GM12878 (cell line): ENCODE results near the gene ZNF782. TPM values are rescaled to one million over a fixed set of nuclear protein-coding genes. Genes with fewer than 3 reads are reported as not detected.

Experiments used
- ATAC-seq: fragments of 200-7000 bp; cut with Tn5 transposase; 3 replicates; pipeline ENCODE4 v1.9.1; 2020; ENCODE audit warnings: mild to moderate bottlenecking, moderate library complexity
- BruUV-seq: library from RNA; stranded (reverse); fragments of 400-500 nt; replicated peaks from 2 replicates; lab custom pipeline; 2021; lab: Mats Ljungman, UMichigan
- CTCF ChIA-PET: fragments of 300-600 bp; sonication (Branson Sonifier 250); formaldehyde crosslinking; extraction: SDS; loops from one replicate; lab custom pipeline; 2021; ENCODE audit warnings: inconsistent platforms; lab: Yijun Ruan, JAX
- POLR2A ChIA-PET: fragments of 350-600 bp; formaldehyde crosslinking; extraction: SDS; loops from one replicate; lab custom pipeline; 2021; ENCODE audit warnings: inconsistent platforms; lab: Charles Lee
- RAD21 ChIA-PET: fragments of 300-600 bp; sonication (Branson Sonifier 250); formaldehyde crosslinking; loops from one replicate; lab custom pipeline; 2023; ENCODE audit warnings: antibody characterized with exemption; ENCODE audit not compliant: unreplicated experiment; lab: Charles Lee
- SMC1A ChIA-PET: fragments of 300-600 bp; sonication (Branson Sonifier 250); formaldehyde crosslinking; loops from one replicate; lab custom pipeline; 2023; ENCODE audit not compliant: unreplicated experiment, uncharacterized antibody; lab: Charles Lee
- DNase-seq: peaks from one replicate; pipeline ENCODE4 v3.0.0-alpha.2; 2011; ENCODE audit warnings: low read depth, low spot score
- FAIRE-seq: peaks from 3 replicates; lab custom pipeline; 2011; peaks lifted over from hg19 to GRCh38; lab: Jason Lieb, UNC
- H2AFZ ChIP-seq: 2 replicates; pipeline ENCODE4 v1.6.0; 2011; ENCODE audit warnings: low read depth, low read length, control low read depth; ENCODE audit not compliant: control insufficient read depth
- H3K27ac ChIP-seq: 2 replicates; pipeline ENCODE4 v1.5.1; 2011; ENCODE audit warnings: control low read depth; ENCODE audit not compliant: control insufficient read depth, insufficient read depth
- H3K27me3 ChIP-seq, 2 experiments: replicated peaks in 1 of 2; 2 replicates each; pipeline versions ENCODE4 v1.6.0 to v1.6.1; 2011; ENCODE audit warnings: low read length in 1 of 2; ENCODE audit not compliant: control insufficient read depth in 2 of 2, insufficient read depth in 2 of 2
- H3K36me3 ChIP-seq, 2 experiments: 2 replicates each; pipeline ENCODE4 v1.5.1; 2011; ENCODE audit warnings: low read length in 1 of 2; ENCODE audit not compliant: control insufficient read depth in 2 of 2, insufficient read depth in 2 of 2
- H3K4me1 ChIP-seq: 2 replicates; pipeline ENCODE4 v1.6.1; 2011; ENCODE audit warnings: mild to moderate bottlenecking, low read length, moderate library complexity, mixed read lengths; ENCODE audit not compliant: control insufficient read depth, insufficient read depth
- H3K4me2 ChIP-seq: 2 replicates; pipeline ENCODE4 v1.6.0; 2011; ENCODE audit warnings: control low read depth; ENCODE audit not compliant: control insufficient read depth, insufficient read depth
- H3K4me3 ChIP-seq: fragments of 200-600 bp; sonication (generic); 2 replicates; pipeline ENCODE4 v1.5.1; 2016
- H3K79me2 ChIP-seq: 2 replicates; pipeline ENCODE4 v1.6.0; 2011; ENCODE audit warnings: low read length; ENCODE audit not compliant: control insufficient read depth, insufficient read depth
- H3K9ac ChIP-seq: 2 replicates; pipeline ENCODE4 v1.8.0; 2011; ENCODE audit warnings: low read length, control low read depth, mixed read lengths; ENCODE audit not compliant: control insufficient read depth, insufficient read depth
- H3K9me3 ChIP-seq: replicated peaks from 3 replicates; pipeline ENCODE4 v1.5.1; 2011; ENCODE audit warnings: mild to moderate bottlenecking, low read length; ENCODE audit not compliant: control insufficient read depth, insufficient read depth
- H4K20me1 ChIP-seq: 2 replicates; pipeline ENCODE4 v1.6.0; 2011; ENCODE audit not compliant: control insufficient read depth, insufficient read depth
- BMI1 ChIP-seq: fragments of 450-650 bp; IDR thresholded peaks from 2 replicates; pipeline ENCODE4 v1.6.1; 2016; ENCODE audit warnings: mild to moderate bottlenecking, moderate library complexity, borderline replicate concordance
- CBFB ChIP-seq: IDR thresholded peaks from 2 replicates; pipeline ENCODE4 v1.6.1; 2016; ENCODE audit warnings: antibody characterized with exemption, low read depth
- CTCF ChIP-seq, 3 experiments: IDR thresholded peaks in 2 of 3; conservative IDR thresholded peaks in 1 of 3; 2 replicates each; pipeline ENCODE4 v1.5.1; 2011; ENCODE audit warnings: low read depth in 3 of 3, low read length in 3 of 3, mild to moderate bottlenecking in 3 of 3, control low read depth in 2 of 3, moderate library complexity in 2 of 3, inconsistent platforms in 1 of 3, mixed read lengths in 1 of 3; ENCODE audit not compliant: control insufficient read depth in 2 of 3, insufficient read depth in 1 of 3; ENCODE audit errors: extremely low read depth in 1 of 3
- POU2F2 ChIP-seq: IDR thresholded peaks from 3 replicates; pipeline ENCODE4 v1.6.1; 2011; ENCODE audit warnings: low read depth, mild to moderate bottlenecking, low read length, borderline replicate concordance
- RCOR1 ChIP-seq: conservative IDR thresholded peaks from 2 replicates; pipeline ENCODE4 v1.6.1; 2012; ENCODE audit warnings: low read depth, low read length, improper control_type of control experiment
- SKIL ChIP-seq: fragments of 450-650 bp; IDR thresholded peaks from 2 replicates; pipeline ENCODE4 v1.6.1; 2017; ENCODE audit warnings: mild to moderate bottlenecking, low read depth, inconsistent platforms; ENCODE audit not compliant: poor library complexity, severe bottlenecking
- SMAD5 ChIP-seq: IDR thresholded peaks from 2 replicates; pipeline ENCODE4 v1.6.1; 2016; ENCODE audit warnings: antibody characterized with exemption, low read depth
- STAT1 ChIP-seq: fragments of 450-650 bp; conservative IDR thresholded peaks from 2 replicates; pipeline ENCODE4 v1.6.1; 2014; ENCODE audit warnings: antibody characterized with exemption, mild to moderate bottlenecking
- WRNIP1 ChIP-seq: IDR thresholded peaks from 2 replicates; pipeline ENCODE4 v1.6.1; 2011; ENCODE audit warnings: low read depth, low read length, improper control_type of control experiment, borderline replicate concordance
- ZBTB11 ChIP-seq: fragments of 450-650 bp; formaldehyde crosslinking; IDR thresholded peaks from 2 replicates; pipeline ENCODE4 v1.5.0; 2022; ENCODE audit warnings: mild to moderate bottlenecking, missing genetic modification characterization
- WGBS: methylation state at CpG from one replicate; pipeline ENCODE4 v1.1.6; 2016; ENCODE audit warnings: low lambda C conversion rate; ENCODE audit not compliant: insufficient replicate concordance, insufficient coverage; ENCODE audit errors: missing lambda C conversion rate; 5-methylcytosine and 5-hydroxymethylcytosine counted together
- in situ Hi-C: fragments of 300-500 bp; cut with MboI; formaldehyde crosslinking; loops from 9 replicates; pipeline ENCODE4 v1.14.3; 2018; ENCODE audit warnings: mixed read lengths
- intact Hi-C: fragments of 100-400 bp; cut with micrococcal nuclease; formaldehyde crosslinking; loops from one replicate; pipeline ENCODE4 v1.14.2; 2022; ENCODE audit not compliant: unreplicated experiment
- polyA plus RNA-seq, 11 experiments: library from polyadenylated mRNA; depleted of rRNA in 4 of 11; unstranded in 6 of 11; stranded (reverse) in 5 of 11; fragments of >200 nt; fragmentation: Nextera tagmentation in 4 of 11; fragmentation: Illumina TruSeq in 1 of 11; extraction: Ambion mirVana in 4 of 11; extraction: Trizol in 1 of 11; gene quantifications; 1 replicate in 1 of 11; 2 replicates in 10 of 11; pipeline versions ENCODE4 v1.2.1 to v1.2.3, GENCODE V29; 2011 to 2016; ENCODE audit warnings: inconsistent platforms in 2 of 11, missing spikeins in 2 of 11, low read depth in 1 of 11
- total RNA-seq, 4 experiments: library from RNA; depleted of rRNA in 3 of 4; stranded (reverse); fragments of >200 nt in 3 of 4; fragmentation: Illumina TruSeq in 1 of 4; extraction: Trizol in 1 of 4; gene quantifications; 2 replicates each; pipeline versions ENCODE4 v1.2.1 to v1.2.3, GENCODE V29; 2013 to 2021

ZNF782 gene
- total and polyA plus RNA-seq, 10 of the 15 experiments (the other 5 are each of a cell fraction or from before 2014, with no cell fraction given), result 0.55 to 7.8 (median 4.5) TPM

- ATAC-seq (no peak), FAIRE-seq (no peak), DNase-seq (no peak)
- no peak overlapping the region for H3K9ac ChIP-seq
- ChIA-PET POLR2A (no interaction called here), CTCF (interaction anchor here (8.0 kb wide), 1 partner anchor 19 kb away, joined by 145 read pairs; no protein-coding TSS in a partner anchor), SMC1A (interaction anchor here (7.9 kb wide), 1 partner anchor 20 kb away, joined by 112 read pairs; no protein-coding TSS in a partner anchor), RAD21 (no interaction called here)
- H3K4me1 ChIP-seq, result 0 out of 2 replicates have a peak, but pooled peaks cover 7% of the 10 kb centered on the region
- H3K36me3 ChIP-seq, result no peaks in the 10 kb centered on the region
- no peaks in the 10 kb centered on the region for H3K27me3 ChIP-seq
- intact Hi-C loops, result no loop called here
- peak overlapping the region; percentile 64 for H3K4me2 ChIP-seq
- H4K20me1 ChIP-seq, result no peaks in the 10 kb centered on the region
- in situ Hi-C loops, result loop anchor here (25.0 kb wide), 1 partner anchor 760 kb away; no protein-coding TSS in a partner anchor
- peaks cover 10% of the 10 kb centered on the region for H3K79me2 ChIP-seq
- peaks cover 13% of the 10 kb centered on the region for H3K9me3 ChIP-seq
- H3K4me3 ChIP-seq, result peak overlapping the region; percentile 83; the same call in 1 of the 2 replicates
- 91% methylated on average over 4 of the region's 4 CpGs for WGBS
- TF ChIP-seq CTCF (IDR thresholded peaks at IDR 0.05 in 2 of 3, conservative IDR thresholded peaks at IDR 0.05 in 1 of 3; ENCODE audit: control insufficient read depth in 2 of 3, extremely low read depth in 1 of 3, insufficient read depth in 1 of 3, low read depth in 3 of 3, low read length in 3 of 3) (no peak), BMI1 (no peak), ZBTB11 (CRISPR knock-in tag) (no peak), WRNIP1 (no peak), CBFB (no peak), SKIL (no peak), RCOR1 (no peak), SMAD5 (no peak), STAT1 (no peak), POU2F2 (no peak)
- no peak overlapping the region for H2AFZ ChIP-seq
- H3K27ac ChIP-seq, result no peak overlapping the region
- no TSS peak for BruUV-seq
Observed at GRCh38 chr9:96852676-96853075, 1.6 kb downstream of the ZNF782 start.
